TTC549 (cell line): ENCODE measurements around the gene TKTL1.
"Not testable (repeated sequence)": the region's sequence is repeated elsewhere in the genome, so short reads cannot be mapped to it uniquely, and the experiment has no call there.

ENCODE experiments used
- FAIRE-seq: peaks from 2 replicates; lab custom pipeline; 2012; peaks lifted over from hg19 to GRCh38; lab: Jason Lieb, UNC

Gene TKTL1

GRCh38 chrX:154295664-154296310, at the start of gene TKTL1:
TSS of gene TKTL1 (plus strand) at chrX:154295795. CDS start at chrX:154295860, 65 bp downstream.
- no peak for FAIRE-seq

- FAIRE-seq: not testable (repeated sequence)
Observed at GRCh38 chrX:154247377-154248045, 48.1 kb upstream of the TKTL1 start.

GRCh38 chrX:154248076-154248475, 47.5 kb upstream of the TKTL1 start:
- FAIRE-seq: not testable (repeated sequence)

- not testable (repeated sequence) for FAIRE-seq
Observed at GRCh38 chrX:154257282-154257681, 38.3 kb upstream of the TKTL1 start, which contains the start of gene OPN1MW3. TSS of gene OPN1MW3 (plus strand) at chrX:154257582. CDS start at chrX:154257620, 38 bp downstream.

- FAIRE-seq: not testable (repeated sequence)
Observed at GRCh38 chrX:154258711-154259110, 36.9 kb upstream of the TKTL1 start.

- FAIRE-seq: not testable (repeated sequence)
Observed at GRCh38 chrX:154263072-154263471, 32.5 kb upstream of the TKTL1 start.

- not testable (repeated sequence) for FAIRE-seq
Observed at GRCh38 chrX:154269245-154269644, 26.4 kb upstream of the TKTL1 start.

GRCh38 chrX:154284489-154285338, 10.9 kb upstream of the TKTL1 start:
- not testable (repeated sequence) for FAIRE-seq

GRCh38 chrX:154286406-154286805, 9.2 kb upstream of the TKTL1 start:
- not testable (repeated sequence) for FAIRE-seq

GRCh38 chrX:154294791-154295574, 612 bp upstream of the TKTL1 start, which contains the start of gene TEX28:
TSS of gene TEX28 (minus strand) at chrX:154295124. CDS start at chrX:154292117, 3,007 bp downstream.
- no peak for FAIRE-seq

- FAIRE-seq: no peak
Observed at GRCh38 chrX:154296731-154297130, 1.1 kb downstream of the TKTL1 start.

- no peak for FAIRE-seq
Observed at GRCh38 chrX:154298312-154298711, 2.7 kb downstream of the TKTL1 start.

- FAIRE-seq: no peak
Observed at GRCh38 chrX:154300816-154301215, 5.2 kb downstream of the TKTL1 start.

- not testable (repeated sequence) for FAIRE-seq
Observed at GRCh38 chrX:154302998-154303397, 7.4 kb downstream of the TKTL1 start.

GRCh38 chrX:154303476-154303875, 7.9 kb downstream of the TKTL1 start:
- FAIRE-seq: no peak

- FAIRE-seq: no peak
Observed at GRCh38 chrX:154304846-154305245, 9.3 kb downstream of the TKTL1 start.

- FAIRE-seq: no peak
Observed at GRCh38 chrX:154305541-154306205, 10.1 kb downstream of the TKTL1 start.

- no peak for FAIRE-seq
Observed at GRCh38 chrX:154307202-154307601, 11.6 kb downstream of the TKTL1 start.

GRCh38 chrX:154308108-154308946, 12.7 kb downstream of the TKTL1 start:
- FAIRE-seq: no peak

GRCh38 chrX:154309041-154309775, 13.6 kb downstream of the TKTL1 start:
- no peak for FAIRE-seq
